MM.1S (cell line): ENCODE measurements around the gene SLC9A3.

Experiments
- EZH2 ChIP-seq: fragments of 300-600 bp; sonication (generic); optimal IDR thresholded peaks from 2 replicates; pipeline ENCODE3; 2017; ENCODE audit warnings: low read depth, mild to moderate bottlenecking, antibody characterized with exemption, low read length, mixed read lengths
- EZH2phosphoT487 ChIP-seq: fragments of 300-600 bp; sonication (generic); IDR thresholded peaks from 2 replicates; pipeline ENCODE4 v1.6.1; 2018; ENCODE audit warnings: antibody characterized with exemption, low read length
- TF ChIP-seq, protein P1 (sequence below): fragments of 300-600 bp; sonication (generic); IDR thresholded peaks from 2 replicates; pipeline ENCODE4 v1.5.1; 2016; ENCODE audit warnings: antibody characterized with exemption, low read length, mixed read lengths

DNA sequence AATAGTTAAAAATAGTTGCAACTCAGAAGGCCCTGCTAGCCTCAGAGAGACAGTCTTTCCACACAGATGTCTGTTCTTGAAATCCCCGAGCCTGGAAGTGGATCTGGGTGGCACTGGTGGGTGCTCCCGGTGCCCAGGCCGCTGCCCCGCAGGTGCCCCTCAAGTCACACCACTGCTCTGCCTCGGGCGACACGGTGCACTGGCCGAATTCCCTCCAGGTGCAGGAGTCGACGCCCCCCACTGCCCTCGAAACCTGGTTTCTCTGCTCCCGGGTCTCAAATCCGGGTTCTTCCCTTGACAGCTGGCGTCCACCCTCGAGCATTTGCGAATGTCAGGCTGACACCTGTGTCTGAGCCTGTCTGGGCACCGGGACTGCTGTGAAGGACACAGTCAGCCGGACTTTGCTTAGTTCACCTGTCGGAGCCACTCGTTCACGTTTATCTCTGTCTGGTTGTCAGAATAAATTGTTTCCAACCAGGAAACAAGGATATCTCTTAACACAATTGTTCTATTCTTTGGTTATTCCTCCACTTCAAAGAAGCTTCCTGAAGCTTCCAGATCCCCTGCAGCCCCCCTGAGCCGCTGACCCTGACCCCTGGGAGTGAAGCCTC is 27.1 kb downstream of the SLC9A3 start:
- no peak for TF ChIP-seq EZH2
- TF ChIP-seq, protein P1, sequence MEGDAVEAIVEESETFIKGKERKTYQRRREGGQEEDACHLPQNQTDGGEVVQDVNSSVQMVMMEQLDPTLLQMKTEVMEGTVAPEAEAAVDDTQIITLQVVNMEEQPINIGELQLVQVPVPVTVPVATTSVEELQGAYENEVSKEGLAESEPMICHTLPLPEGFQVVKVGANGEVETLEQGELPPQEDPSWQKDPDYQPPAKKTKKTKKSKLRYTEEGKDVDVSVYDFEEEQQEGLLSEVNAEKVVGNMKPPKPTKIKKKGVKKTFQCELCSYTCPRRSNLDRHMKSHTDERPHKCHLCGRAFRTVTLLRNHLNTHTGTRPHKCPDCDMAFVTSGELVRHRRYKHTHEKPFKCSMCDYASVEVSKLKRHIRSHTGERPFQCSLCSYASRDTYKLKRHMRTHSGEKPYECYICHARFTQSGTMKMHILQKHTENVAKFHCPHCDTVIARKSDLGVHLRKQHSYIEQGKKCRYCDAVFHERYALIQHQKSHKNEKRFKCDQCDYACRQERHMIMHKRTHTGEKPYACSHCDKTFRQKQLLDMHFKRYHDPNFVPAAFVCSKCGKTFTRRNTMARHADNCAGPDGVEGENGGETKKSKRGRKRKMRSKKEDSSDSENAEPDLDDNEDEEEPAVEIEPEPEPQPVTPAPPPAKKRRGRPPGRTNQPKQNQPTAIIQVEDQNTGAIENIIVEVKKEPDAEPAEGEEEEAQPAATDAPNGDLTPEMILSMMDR: no peak
- no peak for TF ChIP-seq EZH2phosphoT487
